HEK293 (cell line): ENCODE results near the gene NSUN4.

ENCODE experiments used
- CTCF ChIA-PET: fragments of 350-600 bp; formaldehyde crosslinking; extraction: SDS; loops from one replicate; lab custom pipeline; 2021; ENCODE audit warnings: antibody characterized with exemption; lab: Yijun Ruan, JAX
- POLR2A ChIA-PET: fragments of 300-600 bp; formaldehyde crosslinking; extraction: SDS; loops from one replicate; lab custom pipeline; 2020; ENCODE audit warnings: antibody characterized with exemption, inconsistent platforms; lab: Yijun Ruan, JAX
- H3K27ac ChIP-seq: fragments of 200-500 bp; sonication (Bioruptor generic); 2 replicates; pipeline ENCODE4 v1.5.1; 2014; ENCODE audit warnings: low read depth, low read length, control low read depth, inconsistent platforms; ENCODE audit errors: extremely low read depth
- H3K36me3 ChIP-seq, 2 experiments: fragments of 200-500 bp in 1 of 2; sonication (Bioruptor generic) in 1 of 2; 1 replicate in 1 of 2; 2 replicates in 1 of 2; pipeline ENCODE4 v1.5.1; 2014 to 2017; ENCODE audit warnings: inconsistent platforms in 2 of 2, low read length in 2 of 2; ENCODE audit not compliant: control insufficient read depth in 2 of 2, insufficient read depth in 1 of 2
- H3K4me1 ChIP-seq: fragments of 200-500 bp; sonication (Bioruptor generic); 2 replicates; pipeline ENCODE4 v1.5.1; 2014; ENCODE audit warnings: mild to moderate bottlenecking, low read length, inconsistent platforms; ENCODE audit not compliant: control insufficient read depth, insufficient read depth
- H3K4me3 ChIP-seq: 2 replicates; pipeline ENCODE4 v1.5.1; 2011; ENCODE audit warnings: low read depth, mild to moderate bottlenecking, control low read depth, low read length, moderate library complexity
- H3K9me3 ChIP-seq: fragments of 200-500 bp; sonication (Bioruptor generic); 2 replicates; pipeline ENCODE4 v1.5.1; 2014; ENCODE audit warnings: low read depth, low read length, inconsistent platforms; ENCODE audit not compliant: control insufficient read depth, insufficient read depth
- BCL11B ChIP-seq: fragments of 450-650 bp; formaldehyde crosslinking; IDR thresholded peaks from 2 replicates; pipeline ENCODE4 v1.5.1; 2016; ENCODE audit warnings: low read depth, missing biosample characterization, missing genetic modification characterization
- IKZF3 ChIP-seq: fragments of 450-650 bp; IDR thresholded peaks from 2 replicates; pipeline ENCODE4 v1.5.0; 2018; ENCODE audit warnings: missing biosample characterization, mild to moderate bottlenecking, missing genetic modification characterization, moderate library complexity
- ZBTB17 ChIP-seq: fragments of 450-650 bp; formaldehyde crosslinking; IDR thresholded peaks from 2 replicates; pipeline ENCODE4 v1.5.1; 2016; ENCODE audit warnings: missing biosample characterization, missing genetic modification characterization
- ZBTB20 ChIP-seq: fragments of 450-650 bp; formaldehyde crosslinking; IDR thresholded peaks from 2 replicates; pipeline ENCODE4 v1.5.1; 2016; ENCODE audit warnings: missing biosample characterization, missing genetic modification characterization
- ZFP3 ChIP-seq: fragments of 450-650 bp; formaldehyde crosslinking; IDR thresholded peaks from 2 replicates; pipeline ENCODE4 v1.5.1; 2016; ENCODE audit warnings: low read depth, missing biosample characterization, missing genetic modification characterization
- ZNF112 ChIP-seq: fragments of 450-650 bp; formaldehyde crosslinking; IDR thresholded peaks from 2 replicates; pipeline ENCODE4 v1.5.0; 2017; ENCODE audit warnings: missing biosample characterization, missing genetic modification characterization
- ZNF16 ChIP-seq: fragments of 450-650 bp; formaldehyde crosslinking; IDR thresholded peaks from 2 replicates; pipeline ENCODE4 v1.5.1; 2016; ENCODE audit warnings: low read depth, missing biosample characterization, missing genetic modification characterization
- ZNF202 ChIP-seq: fragments of 450-650 bp; formaldehyde crosslinking; IDR thresholded peaks from 2 replicates; pipeline ENCODE4 v1.5.1; 2016; ENCODE audit warnings: missing biosample characterization, missing genetic modification characterization, borderline replicate concordance
- ZNF324 ChIP-seq: fragments of 450-650 bp; formaldehyde crosslinking; IDR thresholded peaks from 2 replicates; pipeline ENCODE4 v1.5.1; 2016; ENCODE audit warnings: missing biosample characterization, missing genetic modification characterization
- ZNF37A ChIP-seq: fragments of 450-650 bp; IDR thresholded peaks from 2 replicates; pipeline ENCODE4 v1.5.1; 2018; ENCODE audit warnings: missing biosample characterization, missing genetic modification characterization
- ZNF391 ChIP-seq: fragments of 450-650 bp; formaldehyde crosslinking; IDR thresholded peaks from 2 replicates; pipeline ENCODE4 v1.5.1; 2016; ENCODE audit warnings: low read depth, missing biosample characterization, missing genetic modification characterization, borderline replicate concordance
- ZNF426 ChIP-seq: fragments of 450-650 bp; formaldehyde crosslinking; IDR thresholded peaks from 2 replicates; pipeline ENCODE4 v1.5.1; 2017; ENCODE audit warnings: missing biosample characterization, missing genetic modification characterization, mild to moderate bottlenecking, inconsistent platforms, moderate library complexity
- ZNF473 ChIP-seq: fragments of 450-650 bp; formaldehyde crosslinking; IDR thresholded peaks from 2 replicates; pipeline ENCODE4 v1.5.1; 2017; ENCODE audit warnings: missing biosample characterization, missing genetic modification characterization
- ZNF510 ChIP-seq: fragments of 450-650 bp; formaldehyde crosslinking; IDR thresholded peaks from 2 replicates; pipeline ENCODE4 v1.5.1; 2018; ENCODE audit warnings: mild to moderate bottlenecking, missing genetic modification characterization, missing biosample characterization; ENCODE audit not compliant: insufficient replicate concordance
- ZNF548 ChIP-seq: fragments of 450-650 bp; formaldehyde crosslinking; IDR thresholded peaks from 2 replicates; pipeline ENCODE4 v1.5.1; 2016; ENCODE audit warnings: missing biosample characterization, missing genetic modification characterization
- ZNF561 ChIP-seq: fragments of 450-650 bp; IDR thresholded peaks from 2 replicates; pipeline ENCODE4 v1.5.1; 2018; ENCODE audit warnings: missing biosample characterization, missing genetic modification characterization, borderline replicate concordance
- ZNF624 ChIP-seq: fragments of 450-650 bp; formaldehyde crosslinking; IDR thresholded peaks from 2 replicates; pipeline ENCODE4 v1.5.1; 2017; ENCODE audit warnings: missing biosample characterization, missing genetic modification characterization
- ZNF76 ChIP-seq: fragments of 450-650 bp; formaldehyde crosslinking; IDR thresholded peaks from 2 replicates; pipeline ENCODE4; 2016; ENCODE audit warnings: low read depth, missing biosample characterization, missing genetic modification characterization, borderline replicate concordance
- ZSCAN30 ChIP-seq: fragments of 450-650 bp; IDR thresholded peaks from 2 replicates; pipeline ENCODE4 v1.5.1; 2018; ENCODE audit warnings: missing biosample characterization, mild to moderate bottlenecking, missing genetic modification characterization, moderate library complexity
- TF ChIP-seq, protein P1 (sequence below): fragments of 450-650 bp; formaldehyde crosslinking; IDR thresholded peaks from 2 replicates; pipeline ENCODE4 v1.5.1; 2017; ENCODE audit warnings: missing biosample characterization, missing genetic modification characterization
- TF ChIP-seq, protein P2 (sequence below): fragments of 450-650 bp; formaldehyde crosslinking; IDR thresholded peaks from 2 replicates; pipeline ENCODE4 v1.5.1; 2016; ENCODE audit warnings: missing biosample characterization, missing genetic modification characterization
- TF ChIP-seq, protein P3 (sequence below): fragments of 450-650 bp; formaldehyde crosslinking; IDR thresholded peaks from 2 replicates; pipeline ENCODE4 v1.5.1; 2016; ENCODE audit warnings: missing biosample characterization, missing genetic modification characterization
- TF ChIP-seq, protein P4 (sequence below): fragments of 450-650 bp; formaldehyde crosslinking; conservative IDR thresholded peaks from 2 replicates; pipeline ENCODE4 v1.5.1; 2016; ENCODE audit warnings: low read depth, missing biosample characterization, missing genetic modification characterization

Gene NSUN4

DNA sequence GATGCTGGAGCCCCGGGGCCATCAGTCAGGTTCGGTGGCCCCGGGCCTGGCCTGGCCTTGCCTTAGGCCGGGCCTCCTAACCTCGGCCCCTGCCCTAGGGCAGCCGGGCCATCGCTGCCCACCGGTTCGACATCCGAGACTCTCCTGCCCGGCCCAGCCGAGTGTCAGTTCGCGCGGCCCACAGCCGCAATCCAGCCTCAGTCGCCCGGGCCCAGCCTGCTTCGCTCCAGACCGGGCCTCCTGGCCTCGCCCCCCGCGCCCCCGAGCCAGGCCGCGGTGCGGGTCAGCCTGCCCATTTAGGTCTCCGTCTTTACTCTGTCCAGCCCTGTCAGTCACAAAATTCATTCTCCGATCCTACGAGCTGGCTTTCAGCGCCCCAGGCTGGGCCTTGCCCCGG is 38.0 kb upstream of the NSUN4 start:
- ChIA-PET CTCF (interaction anchor here (0.7 to 1.7 kb wide), 4 partner anchors 29 to 58 kb away, joined by 3 to 4 read pairs (median 4); partner anchors contain the start of gene NSUN4), POLR2A (interaction anchor here (0.6 to 2.5 kb wide), 11 partner anchors 12 to 1733 kb away, joined by 3 to 24 read pairs (median 4); partner anchors contain the start of genes GPBP1L1, NSUN4 and RAD54L)
- no peaks in the 10 kb centered on the region for H3K4me1 ChIP-seq
- peaks cover 0 to 27% of the 10 kb centered on the region in 2 experiments; a peak in 2 of 3 replicates for H3K36me3 ChIP-seq
- no peaks in the 10 kb centered on the region for H3K9me3 ChIP-seq
- H3K4me3 ChIP-seq, result peak overlapping the region; percentile 88
- H3K27ac ChIP-seq, result peak overlapping the region; percentile 99
- peak; percentile 15; the same call in 1 of the 2 replicates for TF ChIP-seq ZBTB20 (tag by site-specific recombination)
- TF ChIP-seq ZNF510 (tag by site-specific recombination), result no peak
- TF ChIP-seq ZSCAN30, result no peak; the same call in 1 of the 2 replicates
- TF ChIP-seq, protein P1, sequence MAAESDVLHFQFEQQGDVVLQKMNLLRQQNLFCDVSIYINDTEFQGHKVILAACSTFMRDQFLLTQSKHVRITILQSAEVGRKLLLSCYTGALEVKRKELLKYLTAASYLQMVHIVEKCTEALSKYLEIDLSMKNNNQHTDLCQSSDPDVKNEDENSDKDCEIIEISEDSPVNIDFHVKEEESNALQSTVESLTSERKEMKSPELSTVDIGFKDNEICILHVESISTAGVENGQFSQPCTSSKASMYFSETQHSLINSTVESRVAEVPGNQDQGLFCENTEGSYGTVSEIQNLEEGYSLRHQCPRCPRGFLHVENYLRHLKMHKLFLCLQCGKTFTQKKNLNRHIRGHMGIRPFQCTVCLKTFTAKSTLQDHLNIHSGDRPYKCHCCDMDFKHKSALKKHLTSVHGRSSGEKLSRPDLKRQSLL (tag by site-specific recombination), result peak; percentile 74
- TF ChIP-seq ZNF324 (tag by site-specific recombination), result peak; percentile 29; the same call in 1 of the 2 replicates
- peak; percentile 2; the same call in 1 of the 2 replicates for TF ChIP-seq ZNF76 (tag by site-specific recombination)
- peak; percentile 24 for TF ChIP-seq ZNF391 (tag by site-specific recombination)
- TF ChIP-seq ZNF624 (tag by site-specific recombination), result 0 out of 2 replicates have a peak, but pooled peaks have one; percentile 2
- no peak for TF ChIP-seq ZNF561 (tag by site-specific recombination)

DNA sequence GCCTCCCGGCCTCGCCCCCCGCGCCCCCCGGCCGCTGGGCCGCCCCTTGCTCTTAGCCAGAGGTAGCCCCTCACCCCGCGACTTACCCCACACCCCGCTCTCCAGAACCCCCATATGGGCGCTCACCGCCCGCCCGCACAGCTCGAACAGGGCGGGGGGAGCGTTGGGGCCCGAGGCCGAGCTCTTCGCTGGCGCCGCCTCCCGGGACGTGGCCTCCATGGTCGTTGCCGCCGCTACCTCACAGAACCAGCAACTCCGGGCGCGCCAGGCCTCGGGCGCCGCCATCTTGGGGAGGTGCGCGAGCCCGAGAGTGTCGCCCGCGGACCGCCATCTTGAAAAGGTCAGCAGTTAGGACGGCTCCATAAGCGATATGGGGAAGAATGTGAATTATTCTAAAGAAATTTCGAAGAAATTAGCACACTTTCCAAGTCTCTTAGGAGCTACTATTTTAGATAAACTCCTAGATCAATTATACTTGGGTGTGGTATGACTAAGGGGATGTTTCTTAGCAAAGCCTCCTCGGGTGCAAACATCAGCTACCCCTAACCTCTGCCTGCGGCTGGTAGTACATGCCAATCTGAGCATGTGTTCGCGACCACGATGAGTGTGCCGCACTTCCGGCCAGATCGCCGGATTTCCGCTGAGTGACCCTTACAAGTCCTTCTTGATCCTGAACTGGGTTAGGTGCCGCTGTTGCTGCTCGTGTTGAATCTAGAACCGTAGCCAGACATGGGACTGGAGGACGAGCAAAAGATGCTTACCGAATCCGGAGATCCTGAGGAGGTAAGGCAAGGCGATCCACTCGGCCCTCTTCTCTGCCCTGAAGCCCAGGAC is 37.4 kb upstream of the NSUN4 start, which contains the start of the genes LRRC41 and UQCRH:
Gene LRRC41, minus strand, starts transcription at position 579 of the 834 bp plus-strand sequence. Its CDS starts 294 bp downstream, at position 285.
Gene UQCRH, plus strand, starts transcription at position 661 of the 834 bp plus-strand sequence. Its CDS starts 69 bp downstream, at position 730.
- Histone ChIP-seq H3K4me3 (peak within 1 kb of the TSS; percentile 88), H3K27ac (peak within 1 kb of the TSS; percentile 99), H3K4me1 (no peaks in the 10 kb centered on the region), H3K9me3 (no peaks in the 10 kb centered on the region), H3K36me3 (peaks cover 0 to 27% of the 10 kb centered on the region in 2 experiments; a peak in 2 of 3 replicates)
- CTCF ChIA-PET, result interaction anchor here (0.6 to 1.9 kb wide), 11 partner anchors 25 to 173 kb away, joined by 3 to 12 read pairs (median 3); partner anchors contain the start of gene NSUN4
- POLR2A ChIA-PET, result interaction anchor here (0.6 to 2.5 kb wide), 12 partner anchors 9 to 1732 kb away, joined by 3 to 24 read pairs (median 4); partner anchors contain the start of genes GPBP1L1, NSUN4 and RAD54L
- TF ChIP-seq ZNF473 (tag by site-specific recombination) (no peak), IKZF3 (no peak), ZNF548 (tag by site-specific recombination) (no peak), ZNF37A (tag by site-specific recombination) (no peak), ZSCAN30 (peak; percentile 34; the same call in 1 of the 2 replicates), ZNF16 (tag by site-specific recombination) (no peak), ZBTB17 (tag by site-specific recombination) (peak; percentile 100), ZNF426 (tag by site-specific recombination) (no peak), ZFP3 (no peak), ZNF112 (tag by site-specific recombination) (no peak), BCL11B (tag by site-specific recombination) (peak; percentile 81), ZNF202 (tag by site-specific recombination) (no peak)
- TF ChIP-seq, protein P2, sequence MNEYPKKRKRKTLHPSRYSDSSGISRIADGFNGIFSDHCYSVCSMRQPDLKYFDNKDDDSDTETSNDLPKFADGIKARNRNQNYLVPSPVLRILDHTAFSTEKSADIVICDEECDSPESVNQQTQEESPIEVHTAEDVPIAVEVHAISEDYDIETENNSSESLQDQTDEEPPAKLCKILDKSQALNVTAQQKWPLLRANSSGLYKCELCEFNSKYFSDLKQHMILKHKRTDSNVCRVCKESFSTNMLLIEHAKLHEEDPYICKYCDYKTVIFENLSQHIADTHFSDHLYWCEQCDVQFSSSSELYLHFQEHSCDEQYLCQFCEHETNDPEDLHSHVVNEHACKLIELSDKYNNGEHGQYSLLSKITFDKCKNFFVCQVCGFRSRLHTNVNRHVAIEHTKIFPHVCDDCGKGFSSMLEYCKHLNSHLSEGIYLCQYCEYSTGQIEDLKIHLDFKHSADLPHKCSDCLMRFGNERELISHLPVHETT, result peak; percentile 93
- TF ChIP-seq, protein P3, sequence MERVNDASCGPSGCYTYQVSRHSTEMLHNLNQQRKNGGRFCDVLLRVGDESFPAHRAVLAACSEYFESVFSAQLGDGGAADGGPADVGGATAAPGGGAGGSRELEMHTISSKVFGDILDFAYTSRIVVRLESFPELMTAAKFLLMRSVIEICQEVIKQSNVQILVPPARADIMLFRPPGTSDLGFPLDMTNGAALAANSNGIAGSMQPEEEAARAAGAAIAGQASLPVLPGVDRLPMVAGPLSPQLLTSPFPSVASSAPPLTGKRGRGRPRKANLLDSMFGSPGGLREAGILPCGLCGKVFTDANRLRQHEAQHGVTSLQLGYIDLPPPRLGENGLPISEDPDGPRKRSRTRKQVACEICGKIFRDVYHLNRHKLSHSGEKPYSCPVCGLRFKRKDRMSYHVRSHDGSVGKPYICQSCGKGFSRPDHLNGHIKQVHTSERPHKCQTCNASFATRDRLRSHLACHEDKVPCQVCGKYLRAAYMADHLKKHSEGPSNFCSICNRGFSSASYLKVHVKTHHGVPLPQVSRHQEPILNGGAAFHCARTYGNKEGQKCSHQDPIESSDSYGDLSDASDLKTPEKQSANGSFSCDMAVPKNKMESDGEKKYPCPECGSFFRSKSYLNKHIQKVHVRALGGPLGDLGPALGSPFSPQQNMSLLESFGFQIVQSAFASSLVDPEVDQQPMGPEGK (tag by site-specific recombination), result peak; percentile 69
- TF ChIP-seq, protein P4, sequence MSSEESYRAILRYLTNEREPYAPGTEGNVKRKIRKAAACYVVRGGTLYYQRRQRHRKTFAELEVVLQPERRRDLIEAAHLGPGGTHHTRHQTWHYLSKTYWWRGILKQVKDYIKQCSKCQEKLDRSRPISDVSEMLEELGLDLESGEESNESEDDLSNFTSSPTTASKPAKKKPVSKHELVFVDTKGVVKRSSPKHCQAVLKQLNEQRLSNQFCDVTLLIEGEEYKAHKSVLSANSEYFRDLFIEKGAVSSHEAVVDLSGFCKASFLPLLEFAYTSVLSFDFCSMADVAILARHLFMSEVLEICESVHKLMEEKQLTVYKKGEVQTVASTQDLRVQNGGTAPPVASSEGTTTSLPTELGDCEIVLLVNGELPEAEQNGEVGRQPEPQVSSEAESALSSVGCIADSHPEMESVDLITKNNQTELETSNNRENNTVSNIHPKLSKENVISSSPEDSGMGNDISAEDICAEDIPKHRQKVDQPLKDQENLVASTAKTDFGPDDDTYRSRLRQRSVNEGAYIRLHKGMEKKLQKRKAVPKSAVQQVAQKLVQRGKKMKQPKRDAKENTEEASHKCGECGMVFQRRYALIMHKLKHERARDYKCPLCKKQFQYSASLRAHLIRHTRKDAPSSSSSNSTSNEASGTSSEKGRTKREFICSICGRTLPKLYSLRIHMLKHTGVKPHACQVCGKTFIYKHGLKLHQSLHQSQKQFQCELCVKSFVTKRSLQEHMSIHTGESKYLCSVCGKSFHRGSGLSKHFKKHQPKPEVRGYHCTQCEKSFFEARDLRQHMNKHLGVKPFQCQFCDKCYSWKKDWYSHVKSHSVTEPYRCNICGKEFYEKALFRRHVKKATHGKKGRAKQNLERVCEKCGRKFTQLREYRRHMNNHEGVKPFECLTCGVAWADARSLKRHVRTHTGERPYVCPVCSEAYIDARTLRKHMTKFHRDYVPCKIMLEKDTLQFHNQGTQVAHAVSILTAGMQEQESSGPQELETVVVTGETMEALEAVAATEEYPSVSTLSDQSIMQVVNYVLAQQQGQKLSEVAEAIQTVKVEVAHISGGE (tag by site-specific recombination), result peak; percentile 96
